DMS153 treated with DMSO at 0.1 percent for 48 hours (cell line): ENCODE measurements around the gene CAPN3.

Experiments
- DNase-seq: peaks from one replicate; lab custom pipeline; 2025; ENCODE audit not compliant: unreplicated experiment; lab: John Stamatoyannopoulos, UW

CAPN3 gene

DNA sequence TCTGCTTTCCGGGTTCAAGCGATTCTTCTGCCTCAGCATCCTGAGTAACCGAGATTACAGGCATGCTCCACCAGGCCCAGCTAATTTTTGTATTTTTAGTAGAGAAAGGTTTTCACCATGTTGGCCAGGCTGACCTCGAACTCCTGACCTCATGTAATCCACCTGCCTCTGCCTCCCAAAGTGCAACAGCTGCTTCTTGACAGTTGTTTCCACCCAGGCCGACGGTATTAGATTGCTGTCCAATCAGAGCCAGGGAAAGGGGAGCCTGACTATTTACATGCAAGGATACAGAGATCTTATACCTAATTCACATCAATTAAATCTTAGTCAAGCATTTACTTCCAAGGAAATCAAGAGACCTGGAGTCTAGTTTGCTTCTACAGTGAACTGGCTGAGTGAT is 4.0 kb upstream of the CAPN3 start:
- no peak for DNase-seq

DNA sequence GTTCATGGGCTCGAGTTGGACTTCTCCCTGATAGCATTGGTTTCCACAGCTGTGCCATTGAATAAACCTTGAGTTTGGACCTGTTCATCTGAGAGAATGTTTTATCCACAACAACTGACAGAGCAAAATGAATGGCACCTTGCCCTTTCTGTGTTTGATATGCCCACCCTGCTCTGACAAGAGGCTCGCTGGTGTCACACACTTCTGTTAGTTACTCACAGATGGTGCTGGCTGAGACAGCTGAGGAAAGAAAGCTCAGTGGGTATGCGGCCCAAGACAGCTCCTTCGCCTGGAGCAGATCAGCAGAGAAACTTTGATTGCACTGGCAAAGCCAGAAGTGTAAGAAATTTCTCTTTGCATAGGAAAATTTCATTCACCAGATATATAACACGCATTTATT is 2.5 kb upstream of the CAPN3 start:
- no peak for DNase-seq

DNA sequence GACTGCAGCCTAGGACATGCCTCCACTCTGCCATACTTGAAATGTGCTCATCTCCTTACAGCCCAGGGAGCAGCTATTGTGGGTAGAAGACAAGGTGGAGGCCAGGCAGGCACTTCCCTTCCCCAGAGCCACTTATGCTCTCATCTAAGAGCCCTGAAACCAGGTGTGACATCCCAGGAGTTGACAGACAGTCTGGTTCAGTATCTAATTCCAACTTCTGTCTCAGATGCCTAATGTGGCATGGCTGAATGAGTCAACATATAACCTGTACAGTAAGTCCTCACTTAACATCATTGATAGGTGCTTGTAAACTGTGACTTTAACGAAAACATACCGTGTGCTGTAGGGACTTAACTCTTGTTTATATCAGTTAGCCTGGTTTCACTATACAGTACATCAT is 1.2 kb upstream of the CAPN3 start:
- DNase-seq, result no peak

DNA sequence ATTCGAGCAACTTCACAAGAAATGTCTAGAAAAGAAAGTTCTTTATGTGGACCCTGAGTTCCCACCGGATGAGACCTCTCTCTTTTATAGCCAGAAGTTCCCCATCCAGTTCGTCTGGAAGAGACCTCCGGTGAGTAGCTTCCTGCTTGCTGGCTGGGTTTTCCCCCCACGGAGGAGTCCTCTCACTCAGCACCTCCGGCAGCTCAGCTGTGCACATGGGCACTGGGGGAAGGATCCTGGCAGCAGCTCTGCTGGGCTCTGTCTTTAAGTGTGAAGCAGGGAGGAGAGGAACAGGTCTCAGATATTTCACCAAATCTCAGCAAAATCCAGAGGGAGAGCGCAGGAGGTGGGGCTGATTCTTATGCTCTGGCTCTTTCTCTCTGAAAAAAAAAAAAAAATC is 684 bp downstream of the CAPN3 start:
- DNase-seq, result no peak

DNA sequence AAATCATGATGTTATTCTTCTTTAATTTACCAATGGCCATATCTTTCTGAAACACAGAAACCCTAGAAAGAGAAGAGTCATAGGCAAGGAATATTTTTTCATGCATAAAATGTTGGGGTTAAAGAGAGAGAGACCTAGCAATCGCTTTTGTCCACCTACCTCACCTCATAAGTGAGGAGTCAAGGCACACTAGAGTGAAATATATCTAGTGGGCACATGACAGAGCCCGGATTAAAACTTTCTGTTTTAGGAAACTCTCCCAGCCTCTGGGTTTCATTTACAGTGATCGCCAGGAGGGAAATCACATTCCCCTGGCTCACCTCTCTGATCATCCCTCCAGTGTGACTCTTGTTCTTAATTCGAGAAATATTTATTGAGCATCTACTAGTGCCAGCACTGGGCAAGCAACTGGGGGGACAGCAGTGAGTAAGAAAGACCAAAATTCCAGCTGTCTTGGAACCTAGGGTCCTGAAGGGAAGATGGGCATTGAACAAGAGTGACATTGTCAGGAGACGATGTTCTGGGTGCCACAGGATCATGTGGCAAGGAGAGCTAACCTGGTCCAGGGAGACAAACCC is 1.3 kb downstream of the CAPN3 start:
- DNase-seq, result no peak

DNA sequence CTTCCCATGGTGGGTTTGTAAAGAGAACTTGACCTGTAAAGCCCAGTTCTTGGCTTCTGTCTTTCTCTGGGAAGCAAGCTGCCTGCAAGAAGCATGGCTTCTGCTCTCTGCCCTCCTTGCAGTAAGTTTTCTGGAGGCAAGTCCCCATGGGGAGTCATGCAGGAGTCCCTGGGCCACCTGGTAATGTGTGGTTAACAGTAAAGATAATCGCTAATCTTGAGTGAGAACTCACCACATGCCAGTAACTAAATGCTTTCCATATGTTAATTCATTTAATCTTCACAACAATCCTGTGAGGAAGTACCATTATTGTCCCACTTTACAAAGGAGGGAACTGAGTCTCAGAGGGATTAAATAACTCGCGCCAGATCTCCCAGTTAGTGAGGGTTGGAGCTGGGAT is 4.2 kb downstream of the CAPN3 start:
- DNase-seq, result no peak

DNA sequence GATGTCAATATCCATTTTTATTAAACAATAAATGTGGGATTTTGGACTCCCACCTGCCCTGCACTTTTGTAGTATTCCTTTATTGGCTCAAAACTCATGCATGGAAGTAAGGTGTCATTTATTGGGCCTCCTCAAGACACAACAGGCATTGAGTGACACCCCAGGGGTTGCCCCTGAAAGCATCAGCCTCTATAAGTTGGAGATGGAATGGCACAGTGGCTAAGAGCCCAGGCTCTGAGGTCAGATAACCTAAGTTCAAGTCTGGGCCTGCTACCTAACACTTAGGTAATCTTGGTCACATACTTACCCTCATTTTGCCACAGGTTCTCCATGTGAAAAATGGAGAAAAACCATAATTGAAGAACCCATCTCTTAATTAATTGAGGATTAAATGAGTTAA is 4.6 kb downstream of the CAPN3 start:
- DNase-seq, result no peak

DNA sequence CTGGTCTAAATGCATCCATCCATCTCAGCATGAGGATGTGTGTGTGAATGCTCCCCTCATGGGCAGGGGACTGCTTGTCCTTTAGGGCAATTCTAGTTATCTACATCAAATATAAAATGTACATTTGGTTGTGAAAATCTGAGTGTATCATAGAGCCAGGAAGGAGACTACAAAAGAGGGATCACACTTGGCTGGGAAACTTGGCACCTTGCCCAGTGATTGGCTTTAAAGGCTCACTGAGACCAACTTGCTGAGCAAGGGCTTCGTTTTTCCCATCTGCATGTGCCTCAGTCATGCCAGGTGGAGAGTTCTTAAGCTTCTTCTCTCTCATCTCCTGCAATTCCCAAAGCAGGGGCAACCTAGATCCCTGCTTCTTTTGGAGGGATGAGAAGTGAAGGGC is 5.2 kb downstream of the CAPN3 start:
- DNase-seq, result peak; percentile 33

DNA sequence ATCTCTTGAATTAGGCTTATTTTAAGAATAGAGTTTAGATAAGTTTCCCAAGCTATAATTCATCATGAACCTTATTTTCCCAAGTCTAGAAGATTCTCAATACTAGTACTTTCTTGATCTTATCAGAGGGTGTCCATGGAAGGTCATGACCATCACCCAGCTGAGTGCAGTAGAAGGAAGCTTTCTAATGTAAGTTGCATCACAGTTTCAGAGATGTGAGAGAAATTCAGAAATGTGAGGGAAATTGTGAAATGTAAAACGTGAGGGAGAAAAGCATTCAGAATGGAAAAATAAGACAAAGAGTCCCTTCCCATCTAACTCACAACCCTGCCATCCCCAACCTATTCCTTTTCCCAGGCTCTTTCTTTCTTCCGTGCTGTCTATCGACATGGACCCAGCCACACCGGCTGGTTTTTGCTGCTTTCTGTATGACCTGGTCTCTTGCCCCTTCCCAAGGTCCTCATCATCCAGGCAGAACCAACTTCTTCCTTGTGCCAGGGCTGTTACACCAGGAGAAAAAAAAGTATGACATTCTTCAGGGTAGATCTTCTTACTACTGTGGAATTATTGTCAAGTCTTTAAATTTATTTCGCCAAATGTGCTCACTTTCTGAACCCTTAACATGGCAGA is 6.7 kb downstream of the CAPN3 start:
- no peak for DNase-seq

- no peak for DNase-seq
These were observed 7.7 kb downstream of the CAPN3 start for GRCh38 chr15:42367041-42367440.

GRCh38 chr15:42368096-42368495 is 8.8 kb downstream of the CAPN3 start:
- DNase-seq, result no peak

- no peak for DNase-seq
These were observed 11.8 kb downstream of the CAPN3 start for GRCh38 chr15:42371096-42371495.

DNA sequence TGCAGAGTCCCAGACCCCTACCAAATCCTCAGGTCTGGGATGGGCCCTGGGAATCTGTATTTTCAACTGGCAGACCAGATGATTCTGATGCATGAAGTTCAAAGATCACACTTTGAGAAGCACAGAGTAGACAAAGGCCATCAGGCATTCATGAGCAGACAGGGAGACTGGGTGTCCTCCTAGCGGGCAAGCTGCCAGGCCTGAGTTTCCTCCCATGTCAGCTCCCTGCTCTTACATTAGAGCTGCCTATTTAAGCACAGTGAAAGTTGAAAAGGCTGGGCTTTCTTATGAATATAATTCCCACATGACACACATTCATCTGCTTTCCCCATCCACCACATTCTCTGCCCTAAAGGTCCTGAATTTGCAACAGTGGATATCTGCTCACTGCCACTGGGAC is 14.0 kb downstream of the CAPN3 start:
- DNase-seq, result no peak

DNA sequence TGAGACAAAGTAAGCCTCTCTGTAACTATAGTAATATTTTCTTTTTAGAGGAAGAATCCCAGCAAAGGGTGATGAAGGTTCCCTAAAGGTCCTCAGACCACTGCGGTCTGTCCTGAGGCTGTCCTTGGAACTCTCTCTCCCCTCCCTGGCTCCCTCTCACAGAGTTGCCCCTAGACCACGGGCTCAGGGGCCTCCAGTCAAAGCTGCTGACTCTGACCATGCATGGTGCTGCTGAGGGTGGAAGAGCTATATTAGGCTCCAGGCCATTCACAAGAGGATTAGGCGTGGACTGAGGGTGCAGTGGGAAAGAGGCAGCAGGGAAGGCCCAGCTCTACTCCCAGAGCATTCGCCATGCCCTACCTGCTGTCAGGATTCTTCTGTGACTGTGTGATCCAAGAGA is 14.6 kb downstream of the CAPN3 start:
- no peak for DNase-seq

GRCh38 chr15:42374810-42375209 is 15.5 kb downstream of the CAPN3 start:
- no peak for DNase-seq

GRCh38 chr15:42375252-42375651 is 16.0 kb downstream of the CAPN3 start:
- DNase-seq, result no peak

DNA sequence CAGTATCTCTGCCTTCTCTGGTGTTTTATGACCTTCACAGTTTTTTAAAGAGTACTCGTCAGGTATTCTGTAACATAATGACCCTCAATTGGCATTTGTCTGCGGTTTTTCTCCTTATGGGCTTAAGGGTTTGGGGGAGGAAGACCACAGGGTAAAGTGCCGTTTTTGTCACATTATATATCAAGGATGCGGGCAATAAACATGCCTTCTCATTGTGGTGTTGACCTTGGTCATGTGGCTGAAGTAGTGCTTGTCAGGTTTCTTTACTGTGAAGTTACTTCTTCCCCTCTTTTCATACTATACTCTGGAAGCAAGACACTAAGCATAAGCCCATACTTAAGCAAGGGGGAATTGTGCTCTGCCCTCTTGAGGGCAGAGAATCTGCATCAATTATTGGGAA is 16.6 kb downstream of the CAPN3 start:
- no peak for DNase-seq

DNA sequence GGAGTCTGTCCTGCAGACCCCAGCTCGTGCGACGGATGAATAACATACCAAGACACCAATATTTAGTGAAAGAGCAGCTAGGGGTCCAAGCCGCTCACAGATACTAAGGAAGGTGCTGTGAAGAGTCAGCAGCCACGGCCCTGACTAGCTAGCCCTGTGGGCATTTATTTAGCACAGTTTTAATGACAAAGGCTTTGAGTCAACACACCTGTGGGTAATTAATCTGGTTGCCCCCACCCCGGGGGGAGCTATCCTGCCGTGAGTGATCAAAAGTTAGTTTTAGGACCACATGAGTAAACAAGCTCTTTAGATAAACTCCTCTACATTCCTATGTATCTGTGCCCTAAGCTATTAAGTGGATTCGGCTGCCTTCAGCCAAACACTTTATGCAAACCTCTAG is 18.7 kb downstream of the CAPN3 start:
- no peak for DNase-seq

- DNase-seq, result no peak
These were observed 25.3 kb downstream of the CAPN3 start for GRCh38 chr15:42384597-42384996.

GRCh38 chr15:42385206-42385979 is 26.1 kb downstream of the CAPN3 start:
- DNase-seq, result no peak

GRCh38 chr15:42385980-42386700 is 26.8 kb downstream of the CAPN3 start:
- DNase-seq, result no peak

- no peak for DNase-seq
These were observed 28.3 kb downstream of the CAPN3 start for GRCh38 chr15:42387603-42388002.
